ENCODE data around the gene SKAP1.
"Not testable (repeated sequence)": the region's sequence is repeated elsewhere in the genome, so short reads cannot be mapped to it uniquely, and the experiment has no call there.

The SKAP1 gene

GRCh38 chr17:48368352-48368908 lies 61.6 kb downstream of the SKAP1 start:
- no peak for DNase-seq (ENCODE audit: low read depth)

GRCh38 chr17:48363161-48363560 lies 66.9 kb downstream of the SKAP1 start:
- no peak for DNase-seq (ENCODE audit: low read depth)

GRCh38 chr17:48360861-48361633 lies 69.0 kb downstream of the SKAP1 start:
- DNase-seq (ENCODE audit: low read depth): not testable (repeated sequence)

GRCh38 chr17:48357779-48358602 lies 72.0 kb downstream of the SKAP1 start:
- no peak for DNase-seq (ENCODE audit: low read depth)

- DNase-seq (ENCODE audit: low read depth): no peak
Observed at GRCh38 chr17:48356866-48357265, 73.1 kb downstream of the SKAP1 start.

- DNase-seq (ENCODE audit: low read depth): no peak
Observed at GRCh38 chr17:48352630-48353029, 77.4 kb downstream of the SKAP1 start.

- no peak for DNase-seq (ENCODE audit: low read depth)
Observed at GRCh38 chr17:48351911-48352332, 78.1 kb downstream of the SKAP1 start.

GRCh38 chr17:48348352-48348751 lies 81.7 kb downstream of the SKAP1 start:
- no peak for DNase-seq (ENCODE audit: low read depth)

GRCh38 chr17:48347177-48347576 lies 82.8 kb downstream of the SKAP1 start:
- no peak for DNase-seq (ENCODE audit: low read depth)

- no peak for DNase-seq (ENCODE audit: low read depth)
Observed at GRCh38 chr17:48344251-48344650, 85.8 kb downstream of the SKAP1 start.

- no peak for DNase-seq (ENCODE audit: low read depth)
Observed at GRCh38 chr17:48340916-48341315, 89.1 kb downstream of the SKAP1 start.

GRCh38 chr17:48338720-48339119 lies 91.3 kb downstream of the SKAP1 start:
- no peak for DNase-seq (ENCODE audit: low read depth)

- DNase-seq (ENCODE audit: low read depth): not testable (repeated sequence)
Observed at GRCh38 chr17:48337903-48338302, 92.1 kb downstream of the SKAP1 start.

GRCh38 chr17:48336986-48337385 lies 93.0 kb downstream of the SKAP1 start:
- no peak for DNase-seq (ENCODE audit: low read depth)

GRCh38 chr17:48335858-48336500 lies 94.0 kb downstream of the SKAP1 start:
- no peak for DNase-seq (ENCODE audit: low read depth)

GRCh38 chr17:48335146-48335784 lies 94.7 kb downstream of the SKAP1 start:
- DNase-seq (ENCODE audit: low read depth): no peak

GRCh38 chr17:48333034-48333530 lies 96.9 kb downstream of the SKAP1 start:
- no peak for DNase-seq (ENCODE audit: low read depth)

- no peak for DNase-seq (ENCODE audit: low read depth)
Observed at GRCh38 chr17:48330887-48331286, 99.1 kb downstream of the SKAP1 start.

GRCh38 chr17:48330421-48330820 lies 99.6 kb downstream of the SKAP1 start:
- DNase-seq (ENCODE audit: low read depth): no peak

GRCh38 chr17:48328457-48328856 lies 101.6 kb downstream of the SKAP1 start:
- no peak for DNase-seq (ENCODE audit: low read depth)

- no peak for DNase-seq (ENCODE audit: low read depth)
Observed at GRCh38 chr17:48326310-48326709, 103.7 kb downstream of the SKAP1 start.

GRCh38 chr17:48322060-48322459 lies 108.0 kb downstream of the SKAP1 start:
- no peak for DNase-seq (ENCODE audit: low read depth)

Measured in stimulated activated CD8-positive, alpha-beta memory T cell treated with anti-CD3 and anti-CD28 coated beads, Interleukin-12 subunit alpha, Interleukin-12 subunit beta, amount 100 ng/mL, for 4 hours (primary cell).